ENCODE data around the gene DNAJC5G. TPM values are rescaled to one million over a fixed set of nuclear protein-coding genes. Genes with fewer than 3 reads are reported as not detected.

The DNAJC5G gene
- total and polyA plus RNA-seq, 2 donors (not counting 1 experiment from before 2014, with no cell fraction given): not detected

- DNase-seq (no peak), ATAC-seq (ENCODE audit: low read depth) (no peak)
- Mint-ChIP-seq H3K27ac (no peak overlapping the region), H3K4me1 (no peaks in the 10 kb centered on the region), H3K27me3 (no peaks in the 10 kb centered on the region), H3K4me3 (no peak overlapping the region), H3K9me3 (ENCODE audit: insufficient read depth) (no peaks in the 10 kb centered on the region)
- H3K27me3 ChIP-seq (replicated peaks in 1 of 4; ENCODE audit: control extremely low read depth in 1 of 4, control insufficient read depth in 3 of 4, insufficient read depth in 4 of 4, low read length in 3 of 4): no peaks in the 10 kb centered on the region
- 93% methylated on average over 3 of the region's 9 CpGs for WGBS (ENCODE audit: insufficient coverage)
- H4K20me1 ChIP-seq (ENCODE audit: control insufficient read depth, insufficient read depth, low read length, poor library complexity, severe bottlenecking): no peaks in the 10 kb centered on the region
- H3K79me2 ChIP-seq (ENCODE audit: control insufficient read depth, insufficient read depth, low read length): no peaks in the 10 kb centered on the region
- H3K9ac ChIP-seq (ENCODE audit: low read length): no peak overlapping the region
- no peak overlapping the region for H3K27ac ChIP-seq (ENCODE audit: low read length in 2 of 2)
- no peaks in the 10 kb centered on the region for H3K4me1 ChIP-seq (ENCODE audit: control insufficient read depth in 2 of 2, insufficient read depth in 2 of 2, low read length in 2 of 2)
- no peak overlapping the region for H2AFZ ChIP-seq (ENCODE audit: insufficient read depth, low read depth, low read length, poor library complexity, severe bottlenecking)
- no peak overlapping the region for H3K4me3 ChIP-seq (ENCODE audit: control extremely low read depth in 1 of 5, extremely low read depth in 1 of 5, insufficient read depth in 1 of 5, low read depth in 2 of 5, low read length in 4 of 5)
- TF ChIP-seq EZH2 (IDR thresholded peaks at IDR 0.05; ENCODE audit: borderline replicate concordance, insufficient read depth, low read depth, low read length, poor library complexity, severe bottlenecking) (no peak), CTCF (IDR thresholded peaks at IDR 0.05) (no peak)
- CTCF ChIA-PET: interaction anchor here (0.9 kb wide), 1 partner anchor 40 kb away, joined by 4 read pairs; no protein-coding TSS in a partner anchor
- H3K4me2 ChIP-seq (replicated peaks; ENCODE audit: low read depth, low read length, poor library complexity, severe bottlenecking): no peak overlapping the region
- peaks cover 0 to 75% of the 10 kb centered on the region in 2 experiments for H3K36me3 ChIP-seq (replicated peaks in 1 of 2; ENCODE audit: control extremely low read depth in 1 of 2, control insufficient read depth in 1 of 2, extremely low read depth in 1 of 2, insufficient read depth in 2 of 2, low read length in 1 of 2)
- H3K9me3 ChIP-seq (ENCODE audit: control extremely low read depth in 1 of 3, control insufficient read depth in 2 of 3, insufficient read depth in 1 of 3, low read length in 2 of 3): no peaks in the 10 kb centered on the region
- intact Hi-C loops (cut with micrococcal nuclease): no loop called here
- POLR2A ChIA-PET: no interaction called here
Measured at GRCh38 chr2:27240406-27240805, 34.8 kb upstream of the DNAJC5G start.

- no peak overlapping the region for H2AFZ ChIP-seq (ENCODE audit: insufficient read depth, low read depth, low read length, poor library complexity, severe bottlenecking)
- no peaks in the 10 kb centered on the region for H3K79me2 ChIP-seq (ENCODE audit: control insufficient read depth, insufficient read depth, low read length)
- no peak overlapping the region for H3K4me2 ChIP-seq (replicated peaks; ENCODE audit: low read depth, low read length, poor library complexity, severe bottlenecking)
- H3K9ac ChIP-seq (ENCODE audit: low read length): no peak overlapping the region
- no peaks in the 10 kb centered on the region for H3K27me3 ChIP-seq (replicated peaks in 1 of 4; ENCODE audit: control extremely low read depth in 1 of 4, control insufficient read depth in 3 of 4, insufficient read depth in 4 of 4, low read length in 3 of 4)
- H3K4me3 ChIP-seq (ENCODE audit: control extremely low read depth in 1 of 5, extremely low read depth in 1 of 5, insufficient read depth in 1 of 5, low read depth in 2 of 5, low read length in 4 of 5): no peak overlapping the region
- Mint-ChIP-seq H3K4me1 (no peaks in the 10 kb centered on the region), H3K9me3 (ENCODE audit: insufficient read depth) (no peaks in the 10 kb centered on the region), H3K4me3 (no peak overlapping the region), H3K27ac (no peak overlapping the region), H3K27me3 (no peaks in the 10 kb centered on the region)
- ChIA-PET CTCF (interaction anchor here (1.0 kb wide), 1 partner anchor 60 kb away, joined by 3 read pairs; no protein-coding TSS in a partner anchor), POLR2A (no interaction called here)
- no peaks in the 10 kb centered on the region for H4K20me1 ChIP-seq (ENCODE audit: control insufficient read depth, insufficient read depth, low read length, poor library complexity, severe bottlenecking)
- no peak for DNase-seq
- ATAC-seq (ENCODE audit: low read depth): no peak
- TF ChIP-seq EZH2 (IDR thresholded peaks at IDR 0.05; ENCODE audit: borderline replicate concordance, insufficient read depth, low read depth, low read length, poor library complexity, severe bottlenecking) (no peak), CTCF (IDR thresholded peaks at IDR 0.05) (no peak)
- 78% methylated on average over 24 of the region's 24 CpGs for WGBS (ENCODE audit: insufficient coverage)
- peaks cover 0 to 64% of the 10 kb centered on the region in 2 experiments for H3K36me3 ChIP-seq (replicated peaks in 1 of 2; ENCODE audit: control extremely low read depth in 1 of 2, control insufficient read depth in 1 of 2, extremely low read depth in 1 of 2, insufficient read depth in 2 of 2, low read length in 1 of 2)
- no peaks in the 10 kb centered on the region for H3K4me1 ChIP-seq (ENCODE audit: control insufficient read depth in 2 of 2, insufficient read depth in 2 of 2, low read length in 2 of 2)
- no peak overlapping the region for H3K27ac ChIP-seq (ENCODE audit: low read length in 2 of 2)
- H3K9me3 ChIP-seq (ENCODE audit: control extremely low read depth in 1 of 3, control insufficient read depth in 2 of 3, insufficient read depth in 1 of 3, low read length in 2 of 3): no peaks in the 10 kb centered on the region
- intact Hi-C loops (cut with micrococcal nuclease): no loop called here
Measured at GRCh38 chr2:27241761-27242613, 33.2 kb upstream of the DNAJC5G start.

Measured in B cell (primary cell).